SK-N-SH (cell line): Measurements from ENCODE around the gene MAST2. TPM values are rescaled to one million over a fixed set of nuclear protein-coding genes. Genes with fewer than 3 reads are reported as not detected.

Experiments used
- CTCF ChIA-PET: fragments of 300-600, 350-600 bp; formaldehyde crosslinking; extraction: SDS; loops from one replicate; lab custom pipeline; 2021; lab: Yijun Ruan, JAX
- POLR2A ChIA-PET: fragments of 350-600 bp; sonication (Branson Sonifier 250); formaldehyde crosslinking; extraction: SDS; loops from one replicate; lab custom pipeline; 2020; ENCODE audit warnings: antibody characterized with exemption, inconsistent platforms; lab: Yijun Ruan, JAX
- DNase-seq: peaks from one replicate; pipeline ENCODE4 v3.0.0; 2012
- H2AFZ ChIP-seq: fragments of 200-600 bp; sonication (generic); 2 replicates; pipeline ENCODE4 v1.8.1; 2016; ENCODE audit warnings: antibody characterized with exemption, mild to moderate bottlenecking, low read depth
- H3F3A ChIP-seq: fragments of 200-600 bp; sonication (generic); replicated peaks from 2 replicates; pipeline ENCODE3; 2016; ENCODE audit warnings: antibody characterized with exemption, mild to moderate bottlenecking; ENCODE audit not compliant: insufficient read depth
- H3K27ac ChIP-seq, 2 experiments: fragments of 200-500 bp in 1 of 2; fragments of 200-600 bp in 1 of 2; sonication (Bioruptor generic) in 1 of 2; sonication (generic), shearing (Covaris generic) in 1 of 2; 2 replicates each; pipeline versions ENCODE4 v1.5.1 to v1.6.1; 2014 to 2016; ENCODE audit warnings: low read depth in 2 of 2, inconsistent platforms in 1 of 2, low read length in 1 of 2, mild to moderate bottlenecking in 1 of 2, mixed read lengths in 1 of 2
- H3K27me3 ChIP-seq: fragments of 200-600 bp; sonication (generic), shearing (Covaris generic); 2 replicates; pipeline ENCODE4 v1.6.1; 2016; ENCODE audit warnings: mixed run types; ENCODE audit not compliant: insufficient read depth
- H3K36me3 ChIP-seq, 2 experiments: fragments of 200-500 bp in 1 of 2; fragments of 200-600 bp in 1 of 2; sonication (Bioruptor generic) in 1 of 2; sonication (generic) in 1 of 2; replicated peaks in 1 of 2; 2 replicates each; pipeline versions ENCODE3 to v1.5.1; 2014 to 2016; ENCODE audit warnings: low read length in 1 of 2, mild to moderate bottlenecking in 1 of 2; ENCODE audit not compliant: insufficient read depth in 2 of 2, control insufficient read depth in 1 of 2
- H3K4me1 ChIP-seq, 2 experiments: fragments of 200-500 bp in 1 of 2; fragments of 200-600 bp in 1 of 2; sonication (Bioruptor generic) in 1 of 2; sonication (generic), shearing (Covaris generic) in 1 of 2; 2 replicates each; pipeline versions ENCODE4 v1.5.1 to v1.6.1; 2014 to 2016; ENCODE audit warnings: low read depth in 1 of 2, low read length in 1 of 2, mixed run types in 1 of 2; ENCODE audit not compliant: insufficient read depth in 2 of 2, control insufficient read depth in 1 of 2
- H3K4me2 ChIP-seq: fragments of 200-600 bp; sonication (generic), shearing (Covaris generic); 2 replicates; pipeline ENCODE4 v1.6.1; 2017; ENCODE audit warnings: mixed run types
- H3K4me3 ChIP-seq, 2 experiments: fragments of 200-500 bp in 1 of 2; fragments of 200-600 bp in 1 of 2; sonication (Bioruptor generic) in 1 of 2; sonication (generic), shearing (Covaris generic) in 1 of 2; 2 replicates each; pipeline versions ENCODE4 v1.5.1 to v1.8.1; 2014 to 2016; ENCODE audit warnings: low read depth in 2 of 2, inconsistent platforms in 1 of 2, low read length in 1 of 2, mild to moderate bottlenecking in 1 of 2, mixed read lengths in 1 of 2, moderate library complexity in 1 of 2
- H3K79me2 ChIP-seq: fragments of 200-600 bp; sonication (generic); 2 replicates; pipeline ENCODE4 v1.8.1; 2017; ENCODE audit warnings: mild to moderate bottlenecking; ENCODE audit not compliant: insufficient read depth
- H3K9ac ChIP-seq: fragments of 200-600 bp; sonication (generic); 2 replicates; pipeline ENCODE4 v1.6.1; 2017; ENCODE audit warnings: mixed run types
- H3K9me2 ChIP-seq: fragments of 200-600 bp; sonication (generic); 2 replicates; pipeline ENCODE4 v1.6.1; 2017; ENCODE audit warnings: mixed run types
- H3K9me3 ChIP-seq: fragments of 200-600 bp; sonication (generic); 2 replicates; pipeline ENCODE4 v1.6.1; 2017; ENCODE audit warnings: mixed run types, mild to moderate bottlenecking, moderate library complexity
- H4K20me1 ChIP-seq: fragments of 200-600 bp; sonication (generic); 2 replicates; pipeline ENCODE4 v1.6.1; 2017; ENCODE audit warnings: mild to moderate bottlenecking, mixed run types; ENCODE audit not compliant: insufficient read depth
- CTCF ChIP-seq: fragments of 200-600 bp; sonication (generic); IDR thresholded peaks from 2 replicates; pipeline ENCODE4 v1.6.1; 2017; ENCODE audit warnings: antibody characterized with exemption, mild to moderate bottlenecking, moderate library complexity
- EZH2phosphoT487 ChIP-seq: fragments of 200-600 bp; sonication (generic); IDR thresholded peaks from 2 replicates; pipeline ENCODE4 v1.6.1; 2017; ENCODE audit warnings: low read depth, mixed run types, mild to moderate bottlenecking, antibody characterized with exemption, moderate library complexity, borderline replicate concordance
- FOSL2 ChIP-seq: IDR thresholded peaks from 2 replicates; pipeline ENCODE4 v1.4.0; 2012; ENCODE audit warnings: low read depth, mild to moderate bottlenecking, moderate library complexity, borderline replicate concordance
- GATA2 ChIP-seq: sonication (generic); formaldehyde crosslinking; IDR thresholded peaks from 2 replicates; pipeline ENCODE4 v1.5.0; 2020; ENCODE audit warnings: mild to moderate bottlenecking, missing genetic modification reagents
- JUND ChIP-seq: IDR thresholded peaks from 2 replicates; pipeline ENCODE4 v1.4.0; 2012
- MAX ChIP-seq: IDR thresholded peaks from 2 replicates; pipeline ENCODE4 v1.4.0; 2012; ENCODE audit warnings: low read depth
- MEF2A ChIP-seq: IDR thresholded peaks from 2 replicates; pipeline ENCODE4 v1.4.0; 2012; ENCODE audit warnings: low read depth, borderline replicate concordance
- NRF1 ChIP-seq: IDR thresholded peaks from 2 replicates; pipeline ENCODE4 v1.6.1; 2012; ENCODE audit warnings: low read depth, mild to moderate bottlenecking, low read length
- POLR2AphosphoS5 ChIP-seq: IDR thresholded peaks from 2 replicates; pipeline ENCODE4 v1.6.1; 2012; ENCODE audit warnings: low read depth, low read length
- RAD21 ChIP-seq: IDR thresholded peaks from 2 replicates; pipeline ENCODE4 v1.6.1; 2012; ENCODE audit warnings: mild to moderate bottlenecking, low read length
- RCOR1 ChIP-seq: fragments of 150-350 bp; IDR thresholded peaks from 2 replicates; pipeline ENCODE4 v1.6.1; 2017; ENCODE audit warnings: antibody characterized with exemption, low read length
- RXRA ChIP-seq: IDR thresholded peaks from 2 replicates; pipeline ENCODE4 v1.4.0; 2012; ENCODE audit warnings: low read depth, mild to moderate bottlenecking, borderline replicate concordance
- SIN3A ChIP-seq: IDR thresholded peaks from 2 replicates; pipeline ENCODE4 v1.6.1; 2012; ENCODE audit warnings: low read depth, mild to moderate bottlenecking, low read length, moderate library complexity, borderline replicate concordance
- SMC3 ChIP-seq: IDR thresholded peaks from 2 replicates; pipeline ENCODE4 v1.6.1; 2012; ENCODE audit warnings: low read depth, low read length, improper control_type of control experiment
- TAF1 ChIP-seq: IDR thresholded peaks from 2 replicates; pipeline ENCODE4 v1.6.1; 2012; ENCODE audit warnings: low read depth, mild to moderate bottlenecking, low read length, moderate library complexity, borderline replicate concordance
- TEAD4 ChIP-seq: IDR thresholded peaks from 2 replicates; pipeline ENCODE4 v1.4.0; 2012; ENCODE audit warnings: mild to moderate bottlenecking, borderline replicate concordance; ENCODE audit not compliant: insufficient read depth
- USF1 ChIP-seq: IDR thresholded peaks from 2 replicates; pipeline ENCODE4 v1.4.0; 2012; ENCODE audit warnings: low read depth, borderline replicate concordance
- YY1 ChIP-seq: IDR thresholded peaks from 2 replicates; pipeline ENCODE4 v1.4.0; 2012; ENCODE audit warnings: low read depth, mild to moderate bottlenecking
- WGBS: methylation state at CpG from one replicate; pipeline ENCODE4 v1.1.6; 2017; ENCODE audit warnings: low lambda C conversion rate; 5-methylcytosine and 5-hydroxymethylcytosine counted together
- polyA plus RNA-seq, 3 experiments: library from polyadenylated mRNA; depleted of rRNA; stranded (reverse); fragments of >200 nt; gene quantifications; 2 replicates each; pipeline ENCODE4 v1.2.3, GENCODE V29; 2012

The MAST2 gene
- polyA plus RNA-seq, 1 of the 3 experiments (the other 2 are of a cell fraction): 53.4 TPM

GRCh38 chr1:45824607-45825006 is 21.2 kb downstream of the MAST2 start:
- peaks cover 44% of the 10 kb centered on the region for H3K79me2 ChIP-seq
- 0 out of 2 replicates have a peak, but pooled peaks cover 4% of the 10 kb centered on the region for H3K9me3 ChIP-seq
- H3K36me3 ChIP-seq: peaks cover 0 to 37% of the 10 kb centered on the region in 2 experiments
- no peaks in the 10 kb centered on the region for H3K9me2 ChIP-seq
- H3K4me3 ChIP-seq: no peak overlapping the region
- H3K27ac ChIP-seq: no peak overlapping the region
- no peak for TF ChIP-seq RXRA
- no peak for TF ChIP-seq TAF1
- TF ChIP-seq YY1: no peak
- no peak for TF ChIP-seq NRF1
- no peak for TF ChIP-seq USF1
- TF ChIP-seq MAX: no peak
- TF ChIP-seq JUND: no peak
- no peak for TF ChIP-seq SIN3A
- no peak for TF ChIP-seq EZH2phosphoT487
- TF ChIP-seq MEF2A: no peak
- TF ChIP-seq RAD21: no peak
- TF ChIP-seq CTCF: no peak
- TF ChIP-seq POLR2AphosphoS5: no peak
- TF ChIP-seq FOSL2: no peak
- TF ChIP-seq SMC3: no peak
- TF ChIP-seq RCOR1: no peak
- TF ChIP-seq GATA2 (CRISPR knock-in tag): no peak
- TF ChIP-seq TEAD4: no peak
- TF ChIP-seq, all 33 proteins: peak for 0
- 100% methylated on average over 2 of the region's 2 CpGs for WGBS
- ChIA-PET POLR2A (no interaction called here), CTCF (interaction anchor here (0.7 kb wide), 2 partner anchors 11 to 20 kb away, joined by 3 read pairs; no protein-coding TSS in a partner anchor)
- Histone ChIP-seq H4K20me1 (no peaks in the 10 kb centered on the region), H2AFZ (no peak overlapping the region), H3K27me3 (no peaks in the 10 kb centered on the region), H3K9ac (no peak overlapping the region), H3K4me1 (no peaks in the 10 kb centered on the region), H3K4me2 (no peak overlapping the region), H3F3A (no peaks in the 10 kb centered on the region)
- no peak for DNase-seq
